K562 (cell line): ENCODE measurements around the gene SLC2A13. TPM values are rescaled to one million over a fixed set of nuclear protein-coding genes. Genes with fewer than 3 reads are reported as not detected.

ENCODE experiments used
- ATAC-seq: fragments of 200-7000 bp; cut with Tn5 transposase; 3 replicates; pipeline ENCODE4 v1.9.1; 2020; ENCODE audit warnings: moderate library complexity
- BruUV-seq: library from RNA; stranded (reverse); fragments of 400-500 nt; replicated peaks from 2 replicates; lab custom pipeline; 2021; lab: Mats Ljungman, UMichigan
- CTCF ChIA-PET: fragments of 300-600 bp; formaldehyde crosslinking; extraction: SDS; loops from one replicate; lab custom pipeline; 2021; ENCODE audit warnings: low intra/inter-chr PET ratio; lab: Yijun Ruan, JAX
- POLR2A ChIA-PET: fragments of 300-600, 350-650 bp; sonication (Branson Sonifier 250); formaldehyde crosslinking; extraction: SDS; loops from one replicate; lab custom pipeline; 2021; ENCODE audit warnings: antibody characterized with exemption, inconsistent platforms; lab: Yijun Ruan, JAX
- DNase-seq, 4 experiments: peaks; one replicate each; pipeline versions ENCODE4 v3.0.0 to v3.0.0-alpha.2; 2011 to 2018; ENCODE audit warnings: low spot score in 3 of 4, mixed read lengths in 3 of 4; ENCODE audit errors: extremely low read depth in 1 of 4
- FAIRE-seq: peaks from 2 replicates; lab custom pipeline; 2011; peaks lifted over from hg19 to GRCh38; lab: Jason Lieb, UNC
- H2AFZ ChIP-seq: 2 replicates; pipeline ENCODE4 v1.6.0; 2011; ENCODE audit warnings: low read depth, low read length, control low read depth, inconsistent platforms
- H3K27ac ChIP-seq: fragments of 200-600 bp; 3 replicates; pipeline ENCODE4 v1.8.0; 2011; ENCODE audit warnings: low read depth, mild to moderate bottlenecking, control low read depth, inconsistent platforms, low read length, moderate library complexity, mixed read lengths; ENCODE audit errors: extremely low read depth
- H3K27me3 ChIP-seq, 2 experiments: fragments of 300-600 bp in 1 of 2; 2 replicates in 1 of 2; 3 replicates in 1 of 2; pipeline versions ENCODE4 v1.6.0 to v1.8.0; 2011; ENCODE audit warnings: inconsistent platforms in 2 of 2, low read length in 2 of 2, mild to moderate bottlenecking in 1 of 2, mixed read lengths in 1 of 2, moderate library complexity in 1 of 2; ENCODE audit not compliant: control insufficient read depth in 2 of 2, insufficient read depth in 2 of 2
- H3K36me3 ChIP-seq: fragments of 300-600 bp; 3 replicates; pipeline ENCODE4 v1.8.0; 2011; ENCODE audit warnings: mild to moderate bottlenecking, low read length, inconsistent platforms; ENCODE audit not compliant: control insufficient read depth, insufficient read depth
- H3K4me1 ChIP-seq, 2 experiments: fragments of 200-600 bp in 1 of 2; replicated peaks in 1 of 2; 2 replicates in 1 of 2; 3 replicates in 1 of 2; pipeline versions ENCODE4 v1.5.1 to v1.8.0; 2011; ENCODE audit warnings: inconsistent platforms in 2 of 2, low read length in 2 of 2, mild to moderate bottlenecking in 1 of 2, mixed read lengths in 1 of 2, moderate library complexity in 1 of 2; ENCODE audit not compliant: control insufficient read depth in 2 of 2, insufficient read depth in 2 of 2
- H3K4me2 ChIP-seq: 2 replicates; pipeline ENCODE4 v1.6.1; 2011; ENCODE audit warnings: low read length, control low read depth, inconsistent platforms, mixed read lengths; ENCODE audit not compliant: insufficient read depth
- H3K4me3 ChIP-seq: fragments of 200-600 bp; sonication (generic), shearing (Covaris generic); 2 replicates; pipeline ENCODE4 v1.5.1; 2016; ENCODE audit warnings: control low read depth, inconsistent platforms
- H3K79me2 ChIP-seq: fragments of 200-600 bp; 3 replicates; pipeline ENCODE4 v1.8.0; 2011; ENCODE audit warnings: low read length, inconsistent platforms; ENCODE audit not compliant: control insufficient read depth, insufficient read depth
- H3K9ac ChIP-seq, 2 experiments: 2 replicates each; pipeline versions ENCODE4 v1.6.0 to v1.6.1; 2011; ENCODE audit warnings: low read depth in 2 of 2, low read length in 2 of 2, control low read depth in 1 of 2, inconsistent platforms in 1 of 2, mild to moderate bottlenecking in 1 of 2, mixed read lengths in 1 of 2; ENCODE audit not compliant: insufficient read depth in 1 of 2
- H3K9me1 ChIP-seq: one replicate; pipeline ENCODE4 v1.6.0; 2011; ENCODE audit warnings: inconsistent platforms, mild to moderate bottlenecking, low read length, moderate library complexity; ENCODE audit not compliant: control insufficient read depth, insufficient read depth
- H3K9me3 ChIP-seq: replicated peaks from 2 replicates; pipeline ENCODE4 v1.5.1; 2011; ENCODE audit warnings: low read depth, low read length, inconsistent platforms; ENCODE audit not compliant: control insufficient read depth, insufficient read depth
- H4K20me1 ChIP-seq: replicated peaks from 2 replicates; pipeline ENCODE4 v1.6.1; 2011; ENCODE audit warnings: low read length, inconsistent platforms, mixed read lengths; ENCODE audit not compliant: control insufficient read depth, insufficient read depth
- KAT2B ChIP-seq: IDR thresholded peaks from one replicate; pipeline ENCODE4 v1.6.1; 2012; ENCODE audit warnings: low read depth, mild to moderate bottlenecking, control low read depth, inconsistent platforms, low read length, moderate library complexity
- NFIX ChIP-seq: fragments of 250-450 bp; sonication (Bioruptor Pico); IDR thresholded peaks from 2 replicates; pipeline ENCODE4 v1.4.0; 2020; ENCODE audit warnings: low read depth, mild to moderate bottlenecking, moderate library complexity
- RFX1 ChIP-seq: fragments of 450-650 bp; IDR thresholded peaks from 2 replicates; pipeline ENCODE4 v1.6.1; 2016; ENCODE audit warnings: mild to moderate bottlenecking, moderate library complexity
- U2AF1 ChIP-seq: fragments of 200-400 bp; formaldehyde crosslinking; optimal IDR thresholded peaks from 2 replicates; pipeline ENCODE3; 2017; ENCODE audit warnings: mild to moderate bottlenecking, low read depth, low read length, moderate library complexity
- ZNF707 ChIP-seq: fragments of 250-450 bp; sonication (Bioruptor Pico); conservative IDR thresholded peaks from 2 replicates; pipeline ENCODE4 v1.8.0; 2022; ENCODE audit warnings: inconsistent platforms, mild to moderate bottlenecking, moderate library complexity
- WGBS: fragments of 100-300 bp; shearing (Covaris generic); methylation state at CpG from one replicate; pipeline ENCODE4 v1.1.6; 2016; ENCODE audit warnings: low coverage, mixed read lengths; ENCODE audit not compliant: insufficient coverage; ENCODE audit errors: missing lambda C conversion rate; 5-methylcytosine and 5-hydroxymethylcytosine counted together
- in situ Hi-C: fragments of 300-500 bp; cut with MboI; formaldehyde crosslinking; loops from 4 replicates; pipeline ENCODE4 v1.15.0; 2018; ENCODE audit warnings: inconsistent platforms, mixed read lengths
- intact Hi-C: fragments of 100-400 bp; cut with micrococcal nuclease; formaldehyde crosslinking; loops from 2 replicates; pipeline ENCODE4 v1.14.2; 2022
- polyA plus RNA-seq, 8 experiments: library from polyadenylated mRNA; depleted of rRNA in 4 of 8; stranded (reverse) in 5 of 8; unstranded in 3 of 8; fragments of >200 nt; fragmentation: Nextera tagmentation in 2 of 8; fragmentation: Illumina TruSeq in 1 of 8; extraction: Ambion mirVana in 2 of 8; extraction: Trizol in 1 of 8; gene quantifications; 2 replicates each; pipeline versions ENCODE4 v1.2.1 to v1.2.3, GENCODE V29; 2011 to 2014; ENCODE audit warnings: inconsistent platforms in 1 of 8, missing spikeins in 1 of 8
- total RNA-seq, 7 experiments: library from RNA; depleted of rRNA in 6 of 7; stranded (reverse); fragments of >200 nt in 6 of 7; fragmentation: Illumina TruSeq in 2 of 7; extraction: Trizol in 2 of 7; gene quantifications; 2 replicates each; pipeline versions ENCODE4 v1.2.1 to v1.2.3, GENCODE V29; 2011 to 2021; ENCODE audit warnings: low replicate concordance in 1 of 7
- TF ChIP-seq, protein P1 (sequence below): fragments of 250-450 bp; sonication (Bioruptor Pico); IDR thresholded peaks from 2 replicates; pipeline ENCODE4 v1.8.0; 2022; ENCODE audit warnings: moderate library complexity, mild to moderate bottlenecking, inconsistent platforms
- TF ChIP-seq, protein P2 (sequence below): fragments of 250-450 bp; sonication (Bioruptor Pico); IDR thresholded peaks from 2 replicates; pipeline ENCODE4 v1.8.0; 2022; ENCODE audit warnings: inconsistent platforms, mild to moderate bottlenecking, moderate library complexity, borderline replicate concordance

Gene SLC2A13
- total and polyA plus RNA-seq, 9 of the 15 experiments (the other 6 are each of a cell fraction or from before 2014, with no cell fraction given) = 1.7 to 12.4 (median 9.0) TPM

DNA sequence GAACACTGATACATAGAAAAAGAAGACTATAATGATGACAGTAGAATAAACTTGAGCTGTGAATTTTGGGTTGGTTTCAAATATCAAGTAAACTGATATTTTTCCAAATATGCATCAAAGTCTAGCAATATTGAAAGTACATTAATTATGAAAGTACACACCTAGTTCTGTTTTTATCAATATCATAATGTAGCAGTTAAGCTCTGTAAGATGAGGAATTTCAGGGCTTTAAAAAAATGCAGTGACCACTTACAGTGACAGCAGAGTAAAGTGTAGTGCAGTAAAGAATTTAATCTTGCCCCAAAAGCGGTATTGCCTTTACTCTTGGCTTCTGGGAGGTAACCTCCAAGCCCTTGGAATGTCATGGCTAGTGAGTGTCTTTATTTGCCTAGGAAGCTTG, 383.4 kb downstream of the SLC2A13 start:
- no peaks in the 10 kb centered on the region for H3K4me1 ChIP-seq
- no peak for TF ChIP-seq RFX1
- TF ChIP-seq KAT2B = no peak
- TF ChIP-seq, all 486 proteins: peak for 0
- in situ Hi-C loops = no loop called here
- Histone ChIP-seq H3K9ac (no peak overlapping the region), H3K9me3 (no peaks in the 10 kb centered on the region), H3K4me3 (no peak overlapping the region), H3K79me2 (no peaks in the 10 kb centered on the region), H3K4me2 (no peak overlapping the region), H3K27me3 (no peaks in the 10 kb centered on the region), H3K36me3 (no peaks in the 10 kb centered on the region), H4K20me1 (no peaks in the 10 kb centered on the region), H3K27ac (no peak overlapping the region), H3K9me1 (no peaks in the 10 kb centered on the region), H2AFZ (no peak overlapping the region)
- no TSS peak for BruUV-seq
- 0% methylated on average over 1 of the region's 1 CpG for WGBS
- DNase-seq (no peak), FAIRE-seq (no peak), ATAC-seq (no peak)
- ChIA-PET POLR2A (no interaction called here), CTCF (no interaction called here)
- intact Hi-C loops = no loop called here

DNA sequence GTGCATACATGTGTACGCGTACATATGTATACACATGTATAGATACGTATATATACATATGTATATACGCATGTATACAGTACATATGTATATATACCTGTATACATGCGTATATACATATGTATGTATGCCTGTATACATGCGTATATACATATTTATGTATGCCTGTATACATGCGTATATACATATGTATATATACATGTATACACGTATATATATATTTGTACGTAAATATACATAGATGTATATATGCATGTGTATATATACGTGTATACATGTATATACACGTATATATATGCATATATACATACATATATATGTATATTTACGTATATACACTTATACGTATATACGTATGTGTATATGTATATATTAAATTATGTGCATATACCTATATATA, 392.3 kb downstream of the SLC2A13 start:
- Histone ChIP-seq H3K79me2 (no peaks in the 10 kb centered on the region), H3K27ac (no peak overlapping the region), H3K9me3 (peaks cover 3% of the 10 kb centered on the region; the same call in 1 of the 2 replicates), H3K4me1 (no peaks in the 10 kb centered on the region), H3K4me2 (no peak overlapping the region), H3K36me3 (no peaks in the 10 kb centered on the region), H4K20me1 (no peaks in the 10 kb centered on the region), H3K9ac (no peak overlapping the region), H3K4me3 (no peak overlapping the region), H2AFZ (no peak overlapping the region), H3K9me1 (no peaks in the 10 kb centered on the region), H3K27me3 (no peaks in the 10 kb centered on the region)
- TF ChIP-seq NFIX (CRISPR knock-in tag) = peak; percentile 50; the same call in 1 of the 2 replicates
- TF ChIP-seq, protein P1, sequence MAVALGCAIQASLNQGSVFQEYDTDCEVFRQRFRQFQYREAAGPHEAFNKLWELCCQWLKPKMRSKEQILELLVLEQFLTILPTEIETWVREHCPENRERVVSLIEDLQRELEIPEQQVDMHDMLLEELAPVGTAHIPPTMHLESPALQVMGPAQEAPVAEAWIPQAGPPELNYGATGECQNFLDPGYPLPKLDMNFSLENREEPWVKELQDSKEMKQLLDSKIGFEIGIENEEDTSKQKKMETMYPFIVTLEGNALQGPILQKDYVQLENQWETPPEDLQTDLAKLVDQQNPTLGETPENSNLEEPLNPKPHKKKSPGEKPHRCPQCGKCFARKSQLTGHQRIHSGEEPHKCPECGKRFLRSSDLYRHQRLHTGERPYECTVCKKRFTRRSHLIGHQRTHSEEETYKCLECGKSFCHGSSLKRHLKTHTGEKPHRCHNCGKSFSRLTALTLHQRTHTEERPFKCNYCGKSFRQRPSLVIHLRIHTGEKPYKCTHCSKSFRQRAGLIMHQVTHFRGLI (CRISPR knock-in tag) = peak; percentile 24; the same call in 1 of the 2 replicates
- 0 out of 2 replicates have a peak, but pooled peaks have one; percentile 54 for TF ChIP-seq ZNF707 (CRISPR knock-in tag)
- TF ChIP-seq, protein P2, sequence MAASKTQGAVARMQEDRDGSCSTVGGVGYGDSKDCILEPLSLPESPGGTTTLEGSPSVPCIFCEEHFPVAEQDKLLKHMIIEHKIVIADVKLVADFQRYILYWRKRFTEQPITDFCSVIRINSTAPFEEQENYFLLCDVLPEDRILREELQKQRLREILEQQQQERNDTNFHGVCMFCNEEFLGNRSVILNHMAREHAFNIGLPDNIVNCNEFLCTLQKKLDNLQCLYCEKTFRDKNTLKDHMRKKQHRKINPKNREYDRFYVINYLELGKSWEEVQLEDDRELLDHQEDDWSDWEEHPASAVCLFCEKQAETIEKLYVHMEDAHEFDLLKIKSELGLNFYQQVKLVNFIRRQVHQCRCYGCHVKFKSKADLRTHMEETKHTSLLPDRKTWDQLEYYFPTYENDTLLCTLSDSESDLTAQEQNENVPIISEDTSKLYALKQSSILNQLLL (CRISPR knock-in tag) = peak; percentile 77; the same call in 1 of the 2 replicates
- no peak for TF ChIP-seq U2AF1
- ATAC-seq (no peak), FAIRE-seq (no peak), DNase-seq (no peak)
- ChIA-PET CTCF (no interaction called here), POLR2A (no interaction called here)
- no TSS peak for BruUV-seq
- intact Hi-C loops = no loop called here
- 81% methylated on average over 14 of the region's 14 CpGs for WGBS
- in situ Hi-C loops = no loop called here
